HEK293T (cell line): ENCODE data around the gene MAPK8IP3.

ENCODE experiments used
- CTCF ChIA-PET: fragments of 350-600 bp; formaldehyde crosslinking; extraction: SDS; loops from one replicate; lab custom pipeline; 2021; ENCODE audit warnings: antibody characterized with exemption, inconsistent platforms; lab: Yijun Ruan, JAX
- POLR2A ChIA-PET: fragments of 350-600 bp; formaldehyde crosslinking; extraction: SDS; loops from one replicate; lab custom pipeline; 2020; ENCODE audit warnings: antibody characterized with exemption, inconsistent platforms; lab: Yijun Ruan, JAX
- DNase-seq: peaks from one replicate; pipeline ENCODE4 v3.0.0; 2012; ENCODE audit warnings: mixed read lengths; ENCODE audit errors: extremely low spot score
- ARNT ChIP-seq: fragments of 450-650 bp; IDR thresholded peaks from 2 replicates; pipeline ENCODE4 v1.6.1; 2017; ENCODE audit warnings: mild to moderate bottlenecking
- BHLHE40 ChIP-seq: fragments of 450-650 bp; IDR thresholded peaks from 2 replicates; pipeline ENCODE4 v1.6.1; 2016; ENCODE audit warnings: mild to moderate bottlenecking, moderate library complexity, borderline replicate concordance
- CTBP1 ChIP-seq: fragments of 450-650 bp; IDR thresholded peaks from 2 replicates; pipeline ENCODE4 v1.6.1; 2016; ENCODE audit warnings: borderline replicate concordance
- ELF4 ChIP-seq: fragments of 450-650 bp; IDR thresholded peaks from 2 replicates; pipeline ENCODE4 v1.6.1; 2017; ENCODE audit warnings: antibody characterized with exemption
- FOXA1 ChIP-seq: fragments of 450-650 bp; IDR thresholded peaks from 2 replicates; pipeline ENCODE4 v1.6.1; 2016; ENCODE audit warnings: mild to moderate bottlenecking
- FOXK2 ChIP-seq: fragments of 450-650 bp; IDR thresholded peaks from 2 replicates; pipeline ENCODE4 v1.6.1; 2016; ENCODE audit warnings: mild to moderate bottlenecking
- FOXM1 ChIP-seq: fragments of 450-650 bp; IDR thresholded peaks from 2 replicates; pipeline ENCODE4 v1.6.1; 2017; ENCODE audit warnings: mild to moderate bottlenecking, borderline replicate concordance
- HDGF ChIP-seq: fragments of 450-650 bp; IDR thresholded peaks from 2 replicates; pipeline ENCODE4 v1.6.1; 2017; ENCODE audit warnings: antibody characterized with exemption, borderline replicate concordance
- L3MBTL2 ChIP-seq: fragments of 450-650 bp; conservative IDR thresholded peaks from 2 replicates; pipeline ENCODE4 v1.6.1; 2016; ENCODE audit warnings: mild to moderate bottlenecking
- LEF1 ChIP-seq: fragments of 450-650 bp; IDR thresholded peaks from 2 replicates; pipeline ENCODE4 v1.6.1; 2017; ENCODE audit warnings: mild to moderate bottlenecking, borderline replicate concordance
- NFRKB ChIP-seq: fragments of 450-650 bp; IDR thresholded peaks from 2 replicates; pipeline ENCODE4 v1.6.1; 2016; ENCODE audit warnings: mild to moderate bottlenecking, moderate library complexity
- PKNOX1 ChIP-seq: fragments of 450-650 bp; IDR thresholded peaks from 2 replicates; pipeline ENCODE4 v1.6.1; 2016
- SP1 ChIP-seq: fragments of 450-650 bp; IDR thresholded peaks from 2 replicates; pipeline ENCODE4 v1.6.1; 2017
- SUZ12 ChIP-seq: fragments of 450-650 bp; IDR thresholded peaks from 2 replicates; pipeline ENCODE4 v1.6.1; 2016; ENCODE audit warnings: mild to moderate bottlenecking
- TARDBP ChIP-seq: fragments of 450-650 bp; IDR thresholded peaks from 2 replicates; pipeline ENCODE4 v1.6.1; 2016
- ZNF384 ChIP-seq: fragments of 450-650 bp; IDR thresholded peaks from 2 replicates; pipeline ENCODE4 v1.6.1; 2016

MAPK8IP3 gene

DNA sequence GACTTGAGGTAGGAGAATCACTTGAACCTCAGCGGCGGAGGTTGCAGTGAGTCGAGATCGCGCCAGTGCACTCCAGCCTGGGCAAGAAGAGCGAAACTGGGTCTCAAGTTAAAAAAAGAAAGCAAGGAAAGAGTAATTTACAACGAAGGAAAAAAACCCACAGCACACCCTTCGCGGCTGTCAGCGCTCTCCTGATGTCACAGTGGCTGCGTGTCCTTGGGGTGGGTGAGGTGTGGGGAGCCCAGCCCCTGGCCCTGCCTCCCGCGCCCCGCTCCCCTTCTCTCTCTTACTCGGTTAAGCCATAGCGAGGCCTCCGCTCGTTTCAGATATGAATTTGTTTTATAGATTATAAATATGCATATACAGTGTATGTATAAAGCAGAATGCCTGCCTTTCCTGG is 28.7 kb upstream of the MAPK8IP3 start:
- ChIA-PET CTCF (interaction anchor here (1.2 kb wide), 1 partner anchor 29 kb away, joined by 6 read pairs; the partner anchor contains the start of gene MAPK8IP3), POLR2A (interaction anchor here (0.7 to 3.4 kb wide), 9 partner anchors 9 to 87 kb away, joined by 3 to 30 read pairs (median 4); partner anchors contain the start of gene MAPK8IP3)
- TF ChIP-seq L3MBTL2 (no peak), FOXM1 (no peak)
- no peak for DNase-seq

DNA sequence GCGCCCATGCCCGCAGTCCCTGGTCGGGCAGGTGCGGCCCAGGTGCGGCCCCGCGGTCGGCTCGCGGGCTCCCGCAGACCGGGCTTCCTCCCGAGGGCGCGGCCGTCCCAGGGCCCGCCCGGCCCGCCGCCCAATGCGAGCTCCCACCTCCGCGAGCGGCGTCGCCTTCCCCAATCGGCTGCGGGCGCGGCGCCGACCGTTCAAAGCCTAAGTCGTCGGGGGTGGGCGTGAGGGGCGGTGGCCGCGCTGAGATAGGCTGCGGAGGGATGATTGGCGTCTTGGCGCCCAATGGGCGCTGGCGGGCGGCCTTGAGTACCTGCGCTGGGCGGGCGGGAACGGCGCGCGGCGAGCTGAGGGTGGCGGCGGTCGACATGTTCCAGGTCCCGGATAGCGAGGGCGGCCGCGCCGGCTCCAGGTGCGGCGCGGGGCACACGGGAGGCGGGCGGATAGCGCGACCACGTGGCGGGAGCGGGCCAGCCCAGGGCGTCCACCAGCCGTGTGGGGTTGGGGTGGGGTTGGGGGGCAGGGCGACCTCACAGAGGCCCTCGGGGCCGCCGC is 28.0 kb upstream of the MAPK8IP3 start, which contains the start of gene JPT2:
JPT2 (plus strand) TSS at position 338 of the 558 bp plus-strand sequence; CDS start at position 372, 34 bp downstream.
- TF ChIP-seq NFRKB (no peak), FOXA1 (no peak), CTBP1 (no peak), PKNOX1 (peak; percentile 99), HDGF (no peak), SP1 (peak; percentile 76), ZNF384 (no peak), LEF1 (no peak), SUZ12 (no peak), FOXM1 (no peak), BHLHE40 (no peak), ELF4 (no peak), TARDBP (no peak)
- ChIA-PET CTCF (interaction anchor here (0.6 to 1.4 kb wide), 3 partner anchors 28 to 84 kb away, joined by 4 to 6 read pairs (median 5); partner anchors contain the start of gene MAPK8IP3), POLR2A (interaction anchor here (0.7 to 3.4 kb wide), 11 partner anchors 10 to 87 kb away, joined by 3 to 30 read pairs (median 4); partner anchors contain the start of gene MAPK8IP3)
- peak; percentile 98 for DNase-seq

DNA sequence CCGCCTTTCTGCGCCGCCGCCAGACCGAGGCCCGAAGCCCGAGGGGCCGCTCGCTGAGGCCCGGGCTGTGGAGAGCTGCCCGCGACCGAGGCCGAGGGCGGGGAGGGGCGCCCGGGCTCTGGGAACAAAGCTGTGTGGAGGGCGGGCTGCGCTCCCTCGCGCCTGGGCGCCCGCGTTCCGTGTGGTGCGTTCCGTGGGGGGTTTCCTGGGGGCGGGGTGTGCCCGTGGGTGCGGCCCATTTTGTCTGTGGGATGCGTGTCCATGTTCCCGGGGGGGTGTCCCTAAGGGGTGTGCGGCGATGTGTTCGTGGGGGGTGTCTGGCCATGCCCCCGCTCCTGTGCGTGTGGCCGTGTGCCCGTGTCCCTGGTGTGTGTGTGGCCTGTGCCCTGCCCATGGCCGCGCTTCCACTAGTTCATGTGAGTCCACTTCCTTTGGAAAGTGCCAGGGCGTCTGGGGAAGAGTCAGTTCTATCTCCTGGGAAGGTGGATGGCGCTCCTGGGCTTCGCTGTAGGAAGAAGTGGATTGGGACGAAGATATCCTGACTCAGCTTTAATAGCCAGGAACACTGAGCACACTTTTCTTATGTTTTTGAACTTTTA is 27.4 kb upstream of the MAPK8IP3 start:
- POLR2A ChIA-PET, result interaction anchor here (0.7 to 3.4 kb wide), 8 partner anchors 12 to 86 kb away, joined by 3 to 30 read pairs (median 4); partner anchors contain the start of gene MAPK8IP3
- CTCF ChIA-PET, result interaction anchor here (1.2 to 1.4 kb wide), 2 partner anchors 27 to 45 kb away, joined by 5 to 6 read pairs; partner anchors contain the start of gene MAPK8IP3
- peak; percentile 18 for DNase-seq
- TF ChIP-seq FOXM1, result no peak
- TF ChIP-seq PKNOX1, result no peak
- no peak for TF ChIP-seq ARNT
- no peak for TF ChIP-seq SUZ12
- TF ChIP-seq ZNF384, result no peak
- no peak for TF ChIP-seq TARDBP
- no peak for TF ChIP-seq L3MBTL2
- TF ChIP-seq HDGF, result no peak
- no peak for TF ChIP-seq NFRKB

- TF ChIP-seq PKNOX1, result no peak
- ChIA-PET POLR2A (interaction anchor here (0.6 to 3.4 kb wide), 2 partner anchors 26 to 70 kb away, joined by 3 to 30 read pairs; partner anchors contain the start of gene MAPK8IP3), CTCF (no interaction called here)
- no peak for DNase-seq
These were observed 25.6 kb upstream of the MAPK8IP3 start for GRCh38 chr16:1680361-1680760.

- TF ChIP-seq CTBP1 (no peak), SP1 (no peak), SUZ12 (no peak), FOXA1 (no peak), BHLHE40 (no peak), FOXK2 (no peak), FOXM1 (no peak), L3MBTL2 (no peak), ZNF384 (no peak), TARDBP (no peak), HDGF (no peak), PKNOX1 (no peak), ARNT (no peak), LEF1 (no peak), NFRKB (no peak), ELF4 (no peak)
- CTCF ChIA-PET, result no interaction called here
- DNase-seq, result no peak
- POLR2A ChIA-PET, result interaction anchor here (2.0 kb wide), 1 partner anchor 25 kb away, joined by 6 read pairs; the partner anchor contains the start of gene MAPK8IP3
These were observed 25.0 kb upstream of the MAPK8IP3 start for GRCh38 chr16:1681032-1681431.
